GM12874 (cell line): ENCODE results near the gene EIF4EBP2.

Experiments used
- CTCF ChIP-seq: IDR thresholded peaks from 2 replicates; pipeline ENCODE4 v1.5.1; 2011; ENCODE audit warnings: low read depth, mild to moderate bottlenecking, control low read depth, low read length, moderate library complexity; ENCODE audit not compliant: insufficient read depth

Gene EIF4EBP2

GRCh38 chr10:70435241-70436085 lies 31.5 kb downstream of the EIF4EBP2 start:
- no peak for TF ChIP-seq CTCF

DNA sequence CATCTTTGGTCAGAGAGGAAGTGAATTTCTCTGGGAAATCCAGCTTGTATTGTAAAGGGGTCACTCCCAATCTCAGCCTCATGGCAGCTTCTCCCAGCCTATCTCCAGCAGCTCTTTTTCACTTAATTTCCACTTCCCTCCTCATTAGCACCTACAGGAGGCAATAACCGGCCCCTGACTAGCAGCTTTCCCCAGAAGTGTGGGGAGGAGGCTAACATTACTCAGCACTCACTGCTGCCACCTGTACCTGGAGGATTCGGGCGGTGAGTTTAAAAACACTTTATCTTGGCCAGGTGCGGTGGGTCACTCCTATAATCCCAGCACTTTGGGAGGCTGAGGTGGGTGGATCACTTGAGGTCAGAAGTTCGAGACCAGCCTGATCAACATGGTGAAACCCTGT lies 33.8 kb downstream of the EIF4EBP2 start:
- no peak for TF ChIP-seq CTCF

DNA sequence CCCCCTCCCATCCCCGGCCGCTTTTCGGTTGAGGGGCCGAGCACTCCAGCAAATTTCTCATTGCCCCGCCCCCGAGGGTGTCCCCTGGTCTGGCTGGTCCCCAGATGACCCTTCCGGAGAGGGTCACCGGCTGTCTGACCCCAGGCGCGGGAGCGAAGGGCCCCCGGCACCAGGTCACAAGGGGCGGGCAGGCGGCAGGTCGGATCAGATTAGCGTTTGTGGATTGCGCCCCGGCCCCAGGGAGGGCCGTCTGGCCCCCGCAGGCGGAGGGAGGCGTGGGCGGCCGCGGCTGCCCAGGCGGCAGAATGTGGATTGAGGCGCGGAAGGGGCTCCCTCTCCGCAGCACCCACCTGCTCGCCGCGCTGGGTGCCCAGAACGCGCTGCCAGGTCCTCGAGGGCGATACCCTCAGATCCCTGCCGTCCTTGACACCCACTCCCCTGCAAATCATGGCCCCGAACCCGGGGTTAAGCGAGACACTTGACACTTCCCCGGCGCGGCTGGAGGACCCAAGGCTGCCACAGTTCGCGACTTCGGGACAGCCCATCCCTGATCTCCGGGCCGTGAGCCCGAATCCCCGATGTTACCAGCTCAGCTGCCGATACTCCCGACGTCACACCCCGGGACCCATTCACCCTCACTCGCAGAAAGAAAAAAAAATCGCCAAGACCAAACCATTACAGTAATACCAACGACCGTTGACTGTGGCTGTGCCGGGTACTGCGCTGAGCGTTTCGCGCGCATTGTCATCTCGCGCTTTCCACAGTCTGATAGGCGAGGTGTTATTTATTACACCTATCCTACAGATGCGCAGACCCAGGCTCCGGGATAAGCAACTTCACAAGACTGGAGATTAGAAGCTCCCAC lies 36.6 kb downstream of the EIF4EBP2 start:
- no peak for TF ChIP-seq CTCF

DNA sequence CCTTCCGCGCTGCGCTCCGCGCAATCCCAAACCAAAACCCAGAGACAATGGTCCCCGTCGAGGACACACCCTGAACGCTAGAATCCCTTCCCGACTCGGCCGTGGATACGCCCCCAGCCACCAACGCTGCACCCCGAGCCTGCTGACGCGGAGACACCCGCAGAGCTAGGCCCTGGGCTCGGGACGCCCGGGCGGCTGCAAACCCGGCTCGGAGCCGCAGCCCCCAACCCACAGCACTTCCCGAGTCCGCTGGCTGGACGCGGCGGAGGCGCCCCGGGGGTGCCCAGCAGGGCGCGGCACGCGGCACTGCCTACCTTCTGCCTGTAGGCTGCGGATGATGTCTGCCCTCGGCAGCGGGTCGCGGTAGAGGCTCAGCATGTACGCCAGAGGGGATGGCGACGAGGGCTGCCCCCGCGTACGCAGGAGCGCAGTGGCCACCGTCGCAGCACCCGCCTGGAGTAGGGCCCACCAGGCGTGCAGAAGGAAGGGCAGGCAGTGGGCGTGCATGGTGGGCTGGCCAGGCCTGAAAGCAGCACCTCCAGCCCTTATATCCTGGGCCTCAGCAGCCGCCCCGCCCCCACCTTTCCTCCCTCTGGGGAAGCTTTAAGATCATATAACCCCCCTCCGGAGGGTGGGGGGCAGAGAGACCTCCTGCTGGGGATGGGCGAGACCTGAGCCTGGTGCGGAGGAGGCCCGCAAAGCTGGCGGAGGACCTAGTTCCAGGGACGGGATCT lies 37.4 kb downstream of the EIF4EBP2 start, which contains the start of gene NODAL:
Gene NODAL, minus strand, starts transcription at position 521 of the 734 bp plus-strand sequence. Its CDS starts 14 bp downstream, at position 507.
- no peak for TF ChIP-seq CTCF

DNA sequence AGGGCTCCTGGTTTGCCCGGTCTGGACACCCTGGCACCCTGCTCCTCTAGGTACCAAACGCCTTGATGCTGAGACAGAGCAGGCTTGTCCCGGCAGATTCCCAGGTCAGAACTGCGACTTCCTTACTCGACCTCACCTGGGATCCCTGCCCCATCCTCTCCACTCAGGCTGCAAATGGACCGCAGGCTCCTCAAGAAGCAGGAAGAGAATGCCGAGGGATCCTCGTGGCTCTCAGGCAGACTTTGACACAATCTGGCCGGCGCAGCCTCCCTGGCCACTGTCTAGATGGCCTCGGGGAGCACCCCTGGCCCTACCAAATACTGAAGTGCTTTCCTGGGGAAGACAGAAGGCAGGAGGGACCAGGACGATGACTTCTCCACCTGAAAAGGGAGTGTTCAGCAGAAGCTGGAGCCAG lies 38.0 kb downstream of the EIF4EBP2 start:
- TF ChIP-seq CTCF, result no peak

GRCh38 chr10:70442332-70442988 lies 38.5 kb downstream of the EIF4EBP2 start:
- TF ChIP-seq CTCF, result no peak
